NCI-H1048 (cell line): ENCODE results near the gene TCF3.

Experiments used
- DNase-seq: peaks from one replicate; lab custom pipeline; 2025; lab: John Stamatoyannopoulos, UW

Gene TCF3

DNA sequence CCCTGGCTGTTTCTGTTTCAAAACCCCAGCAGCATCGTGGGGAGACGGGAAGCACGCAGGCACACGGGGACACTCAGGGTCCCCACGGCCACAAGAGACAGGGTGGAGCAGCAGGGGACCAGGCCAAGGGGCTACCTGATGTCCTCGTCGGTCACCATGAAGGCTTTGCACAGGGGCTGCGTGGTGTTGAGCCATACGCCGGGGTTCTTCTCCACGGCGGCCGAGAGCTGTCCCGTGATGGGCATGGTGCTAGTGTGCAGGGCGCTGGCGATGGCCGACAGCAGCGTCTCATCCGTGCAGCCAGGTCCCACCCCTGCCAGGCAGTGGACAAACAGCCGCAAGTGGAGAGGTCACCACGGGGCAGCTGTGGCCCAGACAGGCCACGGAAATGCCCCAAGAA lies 71.5 kb downstream of the TCF3 start:
- DNase-seq, result no peak

DNA sequence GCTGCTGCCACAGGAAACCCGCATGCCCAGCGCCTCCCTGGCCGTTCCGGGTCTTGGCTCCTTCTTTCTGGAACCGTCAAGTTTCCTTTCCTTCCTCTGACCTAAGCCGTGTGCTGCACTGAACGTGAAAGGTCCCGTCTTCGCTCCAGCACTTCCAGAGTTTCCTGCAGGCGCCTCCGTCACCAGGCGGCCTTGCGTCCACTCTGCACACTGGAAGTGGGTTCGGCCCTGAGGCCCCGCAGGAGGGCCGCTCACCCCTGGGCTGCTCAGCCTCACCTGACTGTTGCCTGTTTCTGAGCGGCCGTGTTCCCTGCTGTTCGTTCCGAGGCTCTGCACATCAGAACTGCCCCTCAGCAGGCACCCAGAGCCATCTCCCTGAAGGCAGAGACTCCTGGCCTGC lies 72.0 kb downstream of the TCF3 start:
- no peak for DNase-seq

DNA sequence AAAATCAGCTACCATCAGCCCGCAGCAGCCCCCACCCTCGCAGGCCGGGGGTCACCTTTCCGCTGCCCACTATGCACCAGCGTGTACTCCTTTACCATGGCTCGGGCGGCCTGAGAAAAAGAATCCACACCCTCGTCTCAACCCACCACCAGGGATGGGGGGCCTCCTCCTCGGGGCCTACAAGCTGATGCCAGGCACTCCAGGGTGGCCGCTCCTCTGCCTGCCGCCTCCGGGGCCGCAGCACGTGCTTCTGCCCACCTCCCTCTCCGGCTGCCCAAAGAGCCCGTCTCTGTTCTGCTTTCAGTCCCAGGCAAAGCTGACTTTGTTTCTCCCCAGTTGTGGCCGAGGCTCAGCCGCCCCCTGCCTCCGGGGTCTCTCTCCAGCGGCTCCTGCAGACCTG lies 73.2 kb downstream of the TCF3 start:
- no peak for DNase-seq

DNA sequence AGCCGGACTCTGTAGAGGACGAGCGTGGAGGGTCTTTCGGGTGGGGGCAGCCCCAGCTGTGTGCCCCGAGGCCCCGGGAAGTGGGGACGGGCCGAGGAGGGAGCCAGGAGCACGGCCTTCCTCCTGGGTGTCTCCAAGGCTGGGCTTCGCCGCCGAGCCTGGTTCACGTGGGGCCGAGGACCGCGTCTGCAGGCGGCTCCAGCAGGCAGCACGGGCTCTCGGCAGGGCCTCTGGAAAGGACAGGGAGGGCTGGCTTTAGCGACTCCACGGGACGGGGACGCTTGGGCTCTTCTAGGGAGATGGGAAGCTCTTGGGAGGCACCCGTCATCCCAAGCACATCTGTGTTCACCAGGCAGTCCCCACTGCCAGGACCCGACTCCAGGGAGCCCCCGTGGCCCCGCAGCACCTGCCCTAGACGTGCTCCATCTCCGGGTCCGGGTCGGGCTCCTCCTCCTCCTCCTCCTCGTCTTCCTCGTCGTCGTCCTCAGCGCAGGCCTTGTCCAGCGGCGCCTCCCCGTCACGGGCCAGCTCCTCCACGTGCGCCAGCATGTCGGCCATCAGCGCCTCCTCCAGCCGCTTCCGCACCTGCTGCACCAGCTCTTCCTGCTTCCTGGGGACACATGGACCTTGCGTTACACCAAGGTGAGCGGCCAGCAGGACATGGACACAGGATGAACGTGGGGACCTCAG lies 74.3 kb downstream of the TCF3 start:
- DNase-seq, result no peak

DNA sequence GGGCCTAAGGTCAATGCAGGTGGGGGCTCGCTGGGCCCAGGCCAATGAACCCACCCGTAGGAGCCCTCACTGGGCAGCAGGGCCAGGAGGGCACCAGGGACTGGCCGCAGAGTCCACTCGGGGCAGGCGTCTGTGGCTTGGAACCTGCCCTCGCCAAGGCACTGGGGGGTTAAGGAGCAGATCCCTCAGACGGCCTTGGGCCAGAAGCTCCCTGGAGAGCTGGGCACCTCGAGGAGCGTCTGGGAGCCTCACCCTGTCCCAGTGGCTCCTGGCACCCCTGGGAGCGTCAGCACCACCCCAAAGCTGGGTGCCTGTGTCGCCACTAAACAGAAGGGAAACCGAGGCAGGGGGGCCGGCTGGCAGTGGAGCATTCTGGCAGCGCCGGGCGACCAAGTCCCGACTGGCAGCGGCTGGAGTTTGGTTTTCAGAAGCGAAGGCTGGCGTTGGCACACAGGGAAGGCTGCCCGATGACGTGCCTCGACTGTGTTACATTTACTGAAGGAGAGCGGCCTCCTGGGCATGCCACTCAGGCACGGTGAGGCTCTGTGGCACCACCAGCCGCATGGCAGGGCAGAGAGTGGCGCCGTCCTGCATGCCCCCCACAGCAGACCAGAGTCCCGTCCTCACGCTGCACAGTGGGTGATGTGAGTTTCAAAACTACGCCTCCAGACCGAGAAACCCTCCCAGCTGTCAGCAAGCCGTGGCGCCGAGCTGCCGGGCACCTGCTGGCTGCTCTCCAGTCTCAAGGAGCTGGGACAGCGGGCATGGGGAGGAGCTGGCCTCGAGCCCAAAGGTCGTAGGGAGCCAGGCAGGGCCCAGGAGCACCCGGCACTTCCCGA lies 75.1 kb downstream of the TCF3 start:
- DNase-seq, result no peak

DNA sequence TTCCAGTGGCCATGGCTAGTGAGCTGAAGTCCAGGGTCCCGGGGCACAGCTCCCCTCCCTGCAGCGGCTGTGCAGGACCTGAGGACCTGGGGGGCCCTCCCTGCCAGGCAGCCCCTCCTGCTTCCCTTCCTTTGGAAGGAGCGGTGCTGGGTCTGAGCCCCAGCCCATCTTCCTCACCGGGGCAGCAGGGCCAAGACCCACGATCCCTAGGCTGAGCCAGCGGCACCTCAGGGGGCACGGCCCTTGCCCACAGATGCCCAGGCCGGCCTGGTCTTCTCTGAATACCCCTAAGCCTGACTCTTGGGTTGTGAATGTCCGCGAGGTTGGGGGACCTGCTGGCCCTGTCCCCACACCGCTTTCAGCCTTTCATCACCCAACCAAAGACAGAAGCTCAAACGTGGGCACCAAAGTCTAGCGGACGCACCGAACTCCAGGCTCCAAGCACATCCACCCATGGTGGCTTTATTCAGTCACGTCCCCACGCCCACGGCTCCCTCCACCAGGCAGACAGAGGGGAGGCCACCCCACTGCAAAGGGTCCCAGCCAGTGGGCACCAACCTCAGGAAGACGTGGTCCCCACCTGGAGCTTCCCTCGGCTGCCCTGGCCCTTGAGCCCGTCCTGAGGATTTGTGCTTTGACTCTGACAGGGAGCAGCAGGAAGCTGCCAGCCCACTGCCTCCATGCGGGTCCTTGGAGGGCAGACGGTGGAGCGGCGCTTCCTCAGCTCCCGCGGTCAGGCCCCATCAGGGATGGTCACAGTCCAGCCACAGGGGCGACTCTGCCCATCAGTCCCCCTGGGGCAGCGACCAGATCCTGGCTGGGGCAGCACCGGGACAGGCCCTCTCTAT lies 75.9 kb downstream of the TCF3 start:
- DNase-seq, result no peak

DNA sequence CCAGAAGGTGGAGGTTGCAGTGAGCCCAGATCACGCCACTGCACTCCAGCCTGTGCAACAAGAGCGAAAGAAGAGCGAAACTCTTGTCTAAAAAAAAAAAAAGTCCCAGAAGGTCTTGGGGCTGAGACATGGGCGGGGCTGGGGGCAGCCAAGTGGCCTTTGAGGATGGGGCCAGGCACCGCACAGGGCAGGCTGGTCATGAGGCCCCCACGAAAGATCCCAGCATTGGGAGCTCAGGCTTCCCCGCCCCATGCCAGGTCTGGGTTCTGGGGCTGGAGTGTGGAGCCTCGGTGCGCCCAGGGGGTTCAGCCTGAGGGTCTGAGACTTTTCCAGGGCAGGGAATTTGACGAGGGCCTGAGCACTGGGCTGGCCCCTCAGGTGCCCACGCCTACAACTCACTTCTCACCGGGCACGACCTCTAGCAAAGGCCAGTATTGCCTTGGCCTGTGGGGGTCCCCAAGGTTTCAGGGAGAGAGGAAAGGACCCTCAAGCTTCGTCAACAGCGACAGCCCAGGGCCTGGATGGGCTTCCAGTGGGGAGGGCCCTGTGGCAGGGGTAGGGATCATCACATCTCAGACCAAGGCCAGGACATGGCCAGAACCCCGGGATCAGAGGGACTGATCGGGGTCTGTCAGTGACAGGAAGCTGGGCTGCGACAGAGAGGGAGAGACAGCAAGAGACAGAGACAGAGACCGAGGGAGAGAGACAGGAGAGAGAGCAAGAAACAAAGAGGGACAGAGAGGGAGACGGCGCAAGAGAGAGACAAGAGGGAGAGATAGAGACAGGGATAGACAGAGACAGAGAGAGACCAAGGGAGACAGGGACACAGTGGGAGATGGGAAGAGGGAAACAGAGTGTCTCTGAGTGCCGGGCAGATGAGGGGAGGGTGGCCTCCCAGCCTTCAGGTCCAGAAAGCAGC lies 76.8 kb downstream of the TCF3 start:
- DNase-seq, result no peak

DNA sequence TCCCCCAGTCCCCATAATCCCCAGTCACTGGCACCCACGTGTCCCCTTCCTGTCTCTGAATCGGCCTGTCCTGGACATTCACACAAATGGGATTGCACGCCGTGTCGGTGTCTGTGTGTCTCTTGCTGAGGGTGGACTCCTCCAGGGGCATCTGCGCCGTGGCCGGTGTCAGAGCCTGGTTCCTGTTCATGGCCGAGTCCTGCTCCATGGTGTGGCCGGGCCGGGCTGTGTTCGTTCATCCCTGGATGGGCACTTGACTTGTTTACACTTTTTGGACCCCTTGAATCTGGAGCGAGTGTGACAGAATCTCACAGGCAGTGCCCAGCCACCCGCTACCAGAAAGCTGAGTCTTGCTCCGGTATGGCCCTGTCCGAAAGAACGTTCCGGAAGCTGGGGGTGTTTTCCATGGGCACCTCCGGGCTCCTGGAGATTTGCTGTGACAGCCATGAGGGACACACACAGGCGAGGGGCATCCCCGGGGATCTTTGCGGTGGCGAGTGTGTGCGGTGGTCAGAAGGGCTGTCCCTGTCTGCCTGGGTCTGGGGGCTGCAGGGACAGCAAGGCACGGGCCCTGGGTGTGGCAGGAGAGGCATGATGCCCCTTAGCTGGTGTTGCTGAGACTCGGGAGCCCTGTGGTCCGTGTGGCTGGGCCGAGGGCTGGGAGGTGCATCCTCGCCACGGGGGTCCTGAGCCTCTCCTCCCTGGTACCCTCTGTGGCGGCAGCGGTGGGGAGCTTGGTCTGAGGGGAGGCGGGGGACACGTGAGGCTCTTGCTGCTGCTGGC lies 77.9 kb downstream of the TCF3 start:
- DNase-seq, result no peak

DNA sequence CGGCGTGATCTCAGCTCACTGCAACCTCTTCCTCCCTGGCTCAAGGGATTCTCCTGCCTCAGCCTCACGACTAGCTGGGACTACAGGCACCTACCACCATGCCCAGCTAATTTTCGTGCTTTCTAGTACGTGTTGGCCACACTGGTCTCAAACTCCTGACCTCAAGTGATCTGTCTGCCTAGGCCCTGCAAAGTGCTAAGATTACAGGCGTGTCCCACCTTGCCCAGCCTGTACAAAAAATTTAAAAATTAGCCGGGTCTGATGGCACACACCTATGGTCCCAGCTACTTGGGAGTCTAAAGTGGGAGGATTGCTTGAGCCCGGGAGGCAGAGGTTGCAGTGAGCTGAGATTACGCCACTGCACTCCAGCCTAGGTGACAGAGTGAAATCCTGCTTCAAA lies 79.6 kb downstream of the TCF3 start:
- DNase-seq, result no peak

DNA sequence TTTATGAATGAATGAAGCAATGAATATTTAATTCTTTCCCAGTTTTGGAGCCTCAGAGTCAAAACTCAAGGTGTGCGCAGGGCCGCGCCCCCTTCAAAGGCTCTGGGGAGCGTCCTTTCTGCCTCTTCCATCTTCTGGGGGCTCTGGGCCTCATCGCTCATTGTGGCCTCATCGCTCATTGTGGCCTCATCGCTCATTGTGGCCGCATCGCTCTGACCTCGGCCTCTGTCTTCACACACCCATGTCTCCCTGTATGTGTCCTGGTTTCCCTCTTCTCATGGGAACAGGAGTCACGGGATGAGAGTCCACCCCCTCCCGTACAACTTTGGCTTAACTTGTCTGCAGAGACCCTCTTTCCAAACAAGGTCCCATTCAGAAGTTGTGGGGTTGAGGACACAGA lies 81.1 kb downstream of the TCF3 start:
- DNase-seq, result no peak

DNA sequence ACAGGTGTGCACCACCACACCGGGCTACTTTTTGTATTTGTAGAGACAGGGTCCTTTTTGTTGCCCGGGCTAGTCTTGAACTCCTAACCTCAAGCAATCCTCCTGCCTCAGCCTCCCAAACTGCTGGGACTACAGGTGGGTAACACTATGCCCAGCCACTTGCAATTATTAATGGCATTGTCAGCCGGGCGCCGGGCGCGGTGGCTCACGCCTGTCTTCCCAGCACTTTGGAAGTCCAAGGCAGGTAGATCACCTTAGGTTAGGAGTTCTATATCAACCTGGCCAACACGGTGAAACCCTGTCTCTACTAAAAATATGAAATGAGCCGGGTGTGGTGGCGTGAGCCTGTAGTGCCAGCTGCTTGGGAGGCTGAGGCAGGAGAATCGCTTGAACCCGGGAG lies 81.6 kb downstream of the TCF3 start:
- DNase-seq, result no peak

DNA sequence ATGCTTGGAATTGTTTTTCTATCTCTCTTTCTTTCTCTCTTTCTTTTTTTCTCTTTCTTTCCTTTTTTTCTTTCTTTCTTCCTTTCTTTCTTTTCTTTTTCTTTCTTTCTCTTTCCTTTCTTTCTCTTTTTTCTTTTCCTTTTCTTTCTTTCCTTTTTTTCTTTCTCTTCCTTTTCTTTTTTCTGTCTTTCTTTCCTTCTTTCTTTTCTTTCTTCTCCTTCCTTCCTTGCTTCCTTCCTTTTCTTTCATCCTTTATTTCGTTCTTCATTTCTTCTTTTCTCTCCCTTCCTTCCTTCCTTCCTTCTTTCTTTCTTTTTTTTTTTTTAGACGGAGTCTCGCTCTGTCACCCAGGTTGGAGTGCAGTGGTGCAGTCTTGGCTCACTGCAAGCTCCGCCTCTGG lies 82.4 kb downstream of the TCF3 start:
- DNase-seq, result no peak

DNA sequence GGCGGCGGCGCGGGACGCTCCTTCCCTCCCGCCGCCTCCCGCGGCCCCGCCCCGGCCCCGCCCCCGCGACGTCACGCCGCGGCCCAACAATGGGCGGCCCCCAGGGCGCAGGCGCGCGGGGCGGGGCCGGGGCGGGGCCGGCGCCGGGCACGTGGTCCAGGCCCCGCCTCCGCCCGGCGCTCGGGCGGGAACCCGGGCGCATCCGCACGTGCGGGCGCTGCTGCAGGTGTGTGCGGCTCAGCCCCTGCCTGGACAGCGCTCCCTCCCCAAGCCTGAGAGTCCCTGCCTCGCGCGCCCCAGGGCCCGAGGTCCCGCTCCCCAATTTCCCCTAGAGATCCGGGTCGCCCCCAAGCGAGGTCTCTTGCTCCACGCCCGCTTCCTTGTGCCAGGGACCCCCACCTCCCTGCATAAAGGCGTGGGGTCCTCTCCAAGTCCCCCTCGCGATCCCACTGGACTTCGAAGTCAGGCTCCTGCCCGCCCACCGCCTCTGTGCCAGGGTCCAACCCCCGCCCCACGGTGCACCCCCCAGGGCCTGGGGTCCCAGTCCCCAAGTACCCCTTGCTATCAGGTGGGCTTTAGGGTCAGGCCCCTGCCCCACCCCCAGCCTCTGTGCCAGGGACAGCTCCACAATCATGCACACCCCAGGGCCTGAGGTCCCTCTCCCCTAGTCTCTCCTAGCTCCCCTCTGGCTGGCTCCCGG lies 83.9 kb downstream of the TCF3 start, which contains the start of gene MEX3D:
TSS of gene MEX3D (minus strand) at position 6 of the 700 bp plus-strand sequence. CDS start 267 bp downstream, outside the sequence.
- DNase-seq, result peak; percentile 31

DNA sequence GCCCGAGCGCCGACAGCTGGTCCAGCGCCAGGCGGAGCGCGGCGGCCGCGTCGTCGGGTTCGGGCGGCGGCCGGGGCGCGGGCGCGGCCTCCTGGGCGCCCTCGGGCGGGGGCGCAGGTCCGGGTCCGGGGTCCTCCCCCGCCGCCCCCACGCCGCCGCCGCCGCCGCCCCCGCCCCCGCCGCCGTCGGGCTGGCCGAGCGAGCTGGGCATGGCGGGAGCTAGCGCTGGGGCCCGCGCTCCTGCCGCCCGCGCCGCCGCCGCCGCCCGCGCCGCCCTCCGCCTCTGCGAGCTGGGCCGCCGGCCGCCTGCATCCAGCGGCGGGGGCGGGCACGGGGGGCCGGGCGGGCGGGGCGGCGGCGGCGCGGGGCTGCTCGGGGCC lies 84.6 kb downstream of the TCF3 start:
- DNase-seq, result no peak

DNA sequence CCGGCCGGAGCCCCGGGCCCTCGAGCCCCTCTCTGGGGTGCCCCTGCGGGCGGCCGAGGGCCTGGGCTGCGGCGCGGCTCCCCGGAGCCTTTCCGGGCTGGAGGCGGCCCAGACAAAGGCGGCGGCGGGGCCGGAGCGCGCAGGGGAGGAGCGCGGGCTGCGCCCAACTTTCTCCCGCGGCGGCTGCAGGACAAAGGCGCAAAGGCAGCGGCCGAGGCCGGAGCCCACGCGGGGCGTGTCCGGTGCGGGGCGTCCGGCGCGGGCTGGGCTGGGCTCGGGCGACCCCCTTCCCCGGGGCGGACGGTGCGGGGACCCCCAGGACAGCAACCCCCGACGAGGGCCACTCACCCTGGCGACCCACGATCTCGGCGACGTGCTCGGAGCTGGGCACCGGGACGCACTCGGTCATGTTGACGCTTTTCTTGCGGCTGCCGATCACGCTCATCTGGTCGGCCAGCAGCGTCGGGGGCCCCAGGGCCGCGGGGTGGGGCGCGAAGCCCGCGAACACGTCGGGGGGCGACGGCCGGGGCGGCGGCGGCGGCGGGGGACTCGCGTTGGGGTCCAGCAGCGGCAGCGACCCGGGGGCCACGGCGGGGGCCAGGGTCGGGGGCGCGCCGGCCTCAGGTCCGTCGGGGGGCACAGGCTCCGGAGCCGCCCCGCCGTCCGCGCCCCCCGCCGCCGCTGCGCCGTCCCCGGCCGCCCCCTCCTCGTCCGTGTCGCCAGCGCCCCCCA lies 85.1 kb downstream of the TCF3 start:
- no peak for DNase-seq

DNA sequence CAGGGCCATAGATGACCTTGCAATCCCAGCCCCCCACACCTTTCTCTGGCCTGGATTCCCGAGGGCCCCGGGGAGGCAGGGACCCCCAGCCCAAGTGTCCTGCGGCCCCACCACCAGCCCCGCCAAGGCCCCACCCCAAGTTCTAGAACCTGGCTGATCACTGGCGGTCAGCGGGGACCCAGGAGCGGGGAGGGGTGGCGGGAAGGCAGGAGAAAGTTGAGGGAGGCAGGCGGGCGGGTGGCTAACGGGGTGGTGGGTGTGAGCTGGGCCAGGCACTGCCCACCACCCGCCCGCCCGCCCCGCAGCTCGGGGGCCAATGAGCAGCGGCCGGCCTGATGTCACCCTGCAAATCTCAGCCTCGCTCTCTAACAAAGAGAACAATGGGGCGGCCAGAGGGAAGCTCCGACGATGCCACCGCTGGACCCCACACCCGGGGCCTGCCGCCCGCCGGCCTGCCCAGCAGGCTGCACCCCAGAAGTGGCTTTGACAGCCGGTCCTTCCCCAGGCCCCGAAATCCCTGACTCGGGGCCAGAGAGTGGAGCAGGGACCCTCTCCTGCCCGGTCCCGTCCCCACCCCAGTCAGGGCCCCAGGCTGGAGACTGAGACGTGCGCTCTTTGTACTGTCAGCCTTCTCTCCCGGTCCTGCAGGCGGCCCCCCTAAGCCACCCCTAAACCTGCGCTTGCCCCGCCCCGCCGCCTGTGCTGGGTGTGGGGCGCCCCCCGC lies 85.9 kb downstream of the TCF3 start:
- DNase-seq, result peak; percentile 47

DNA sequence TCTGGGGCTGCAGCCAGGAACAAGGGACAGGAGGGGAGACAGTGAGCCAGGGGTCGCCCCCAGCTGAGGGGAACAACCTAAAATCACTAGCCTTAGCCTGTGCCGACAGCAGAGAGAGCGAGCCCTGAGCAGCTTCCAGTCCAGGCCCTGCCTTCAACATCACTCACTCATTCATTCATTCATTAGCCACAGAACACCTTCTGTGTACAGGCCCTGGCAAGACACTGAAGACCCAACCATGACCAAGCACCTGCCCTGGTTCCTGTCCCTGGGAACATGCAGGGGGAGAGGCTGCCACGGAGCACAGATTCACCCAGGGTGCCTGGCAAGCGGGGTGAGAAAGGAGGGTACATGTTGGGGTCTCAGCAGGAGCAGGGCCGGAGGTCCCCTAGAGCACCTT lies 89.2 kb downstream of the TCF3 start:
- no peak for DNase-seq

DNA sequence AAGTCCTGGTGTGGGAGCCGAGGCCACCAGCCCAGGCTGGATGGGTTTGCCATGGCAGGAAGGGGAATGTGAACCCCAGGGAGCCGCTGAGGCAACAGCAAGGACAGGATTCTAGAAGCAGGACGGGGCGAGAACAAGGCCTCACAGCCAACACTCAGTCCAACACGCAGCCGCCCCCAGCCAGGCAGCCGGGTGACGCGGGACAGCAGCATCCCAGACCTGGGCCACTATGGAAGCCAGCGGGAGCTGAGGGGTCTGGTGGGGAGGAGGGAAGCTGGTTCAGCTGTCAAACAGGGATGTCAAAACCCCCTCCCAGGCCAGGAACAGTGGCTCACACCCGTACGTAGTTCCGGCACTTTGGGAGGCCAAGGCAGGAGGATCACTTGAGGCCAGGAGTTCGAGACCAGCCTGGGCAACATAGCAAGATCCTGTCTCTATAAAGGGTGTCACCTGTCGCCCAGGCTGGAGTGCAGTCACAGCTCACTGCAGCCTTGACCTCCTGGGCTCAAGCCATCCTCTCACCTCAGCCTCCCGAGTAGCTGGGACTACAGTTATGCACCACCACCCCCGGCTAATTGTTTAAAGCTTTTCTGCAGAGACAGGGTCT lies 91.1 kb downstream of the TCF3 start:
- no peak for DNase-seq
